Loucy (cell line): ENCODE data around the gene CAMKMT.

Experiments used
- H2AFZ ChIP-seq: fragments of 200-600 bp; sonication (generic); 2 replicates; pipeline ENCODE4 v1.6.0; 2016; ENCODE audit warnings: antibody characterized with exemption, mild to moderate bottlenecking, low read length, moderate library complexity
- H3F3A ChIP-seq: fragments of 200-600 bp; 2 replicates; pipeline ENCODE4 v1.6.0; 2016; ENCODE audit warnings: antibody characterized with exemption, low read depth, mild to moderate bottlenecking
- H3K27me3 ChIP-seq: fragments of 200-600 bp; sonication (generic); 2 replicates; pipeline ENCODE4 v1.6.1; 2014; ENCODE audit warnings: low read length, mild to moderate bottlenecking; ENCODE audit not compliant: insufficient read depth, poor library complexity, severe bottlenecking
- H3K36me3 ChIP-seq: fragments of 200-600 bp; sonication (generic); 2 replicates; pipeline ENCODE4 v1.6.1; 2016; ENCODE audit warnings: low read length; ENCODE audit not compliant: insufficient read depth
- H3K4me1 ChIP-seq: fragments of 200-600 bp; sonication (generic); 2 replicates; pipeline ENCODE4 v1.5.1; 2014; ENCODE audit warnings: low read length, mild to moderate bottlenecking; ENCODE audit not compliant: insufficient read depth, poor library complexity, severe bottlenecking
- H3K4me2 ChIP-seq: fragments of 200-600 bp; sonication (generic); 2 replicates; pipeline ENCODE4 v1.6.0; 2014; ENCODE audit warnings: antibody characterized with exemption, low read length, low read depth, mild to moderate bottlenecking; ENCODE audit not compliant: poor library complexity, severe bottlenecking
- H3K4me3 ChIP-seq: fragments of 200-600 bp; sonication (generic); 2 replicates; pipeline ENCODE4 v1.5.1; 2014; ENCODE audit warnings: low read length, mild to moderate bottlenecking, mixed read lengths; ENCODE audit not compliant: poor library complexity, severe bottlenecking
- H3K79me2 ChIP-seq: fragments of 200-600 bp; sonication (generic); 2 replicates; pipeline ENCODE4 v1.6.1; 2014; ENCODE audit warnings: low read length; ENCODE audit not compliant: insufficient read depth
- H3K9ac ChIP-seq: fragments of 200-600 bp; sonication (generic); 2 replicates; pipeline ENCODE4 v1.6.0; 2014; ENCODE audit warnings: mild to moderate bottlenecking, low read depth, low read length, moderate library complexity; ENCODE audit not compliant: poor library complexity, severe bottlenecking
- H3K9me2 ChIP-seq: fragments of 200-600 bp; sonication (generic); replicated peaks from 2 replicates; pipeline ENCODE4 v1.6.1; 2016; ENCODE audit warnings: low read depth, low read length, mixed read lengths
- H3K9me3 ChIP-seq: fragments of 200-600 bp; sonication (generic); 2 replicates; pipeline ENCODE4 v1.6.1; 2014; ENCODE audit warnings: mild to moderate bottlenecking, antibody characterized with exemption, low read length, low read depth; ENCODE audit not compliant: insufficient read depth
- H4K20me1 ChIP-seq: fragments of 200-600 bp; sonication (generic); 2 replicates; pipeline ENCODE4 v1.6.0; 2014; ENCODE audit warnings: antibody characterized with exemption, low read length, mild to moderate bottlenecking; ENCODE audit not compliant: insufficient read depth, poor library complexity, severe bottlenecking
- CTCF ChIP-seq: fragments of 200-600 bp; sonication (generic); conservative IDR thresholded peaks from 2 replicates; pipeline ENCODE4 v1.5.1; 2014; ENCODE audit warnings: mild to moderate bottlenecking, antibody characterized with exemption, low read length
- EZH2phosphoT487 ChIP-seq: fragments of 200-600 bp; IDR thresholded peaks from 2 replicates; pipeline ENCODE4 v1.6.1; 2018; ENCODE audit warnings: antibody characterized with exemption, mild to moderate bottlenecking, moderate library complexity, borderline replicate concordance

CAMKMT gene

GRCh38 chr2:44620189-44620990 lies 258.6 kb downstream of the CAMKMT start:
- Histone ChIP-seq H3K9me2 (no peaks in the 10 kb centered on the region), H3K4me2 (no peak overlapping the region)

GRCh38 chr2:44623622-44624351 lies 262.0 kb downstream of the CAMKMT start:
- Histone ChIP-seq H3F3A (no peaks in the 10 kb centered on the region), H4K20me1 (no peaks in the 10 kb centered on the region), H3K36me3 (no peaks in the 10 kb centered on the region), H2AFZ (no peak overlapping the region), H3K4me3 (no peak overlapping the region), H3K4me2 (no peak overlapping the region), H3K9me3 (no peaks in the 10 kb centered on the region), H3K27me3 (no peaks in the 10 kb centered on the region), H3K9me2 (no peaks in the 10 kb centered on the region), H3K9ac (no peak overlapping the region), H3K4me1 (no peaks in the 10 kb centered on the region), H3K79me2 (no peaks in the 10 kb centered on the region)
- no peak for TF ChIP-seq CTCF
- TF ChIP-seq EZH2phosphoT487 = no peak

More at GRCh38 chr2:44620189-44620990, 258.6 kb downstream of the CAMKMT start:
- Histone ChIP-seq H2AFZ (no peak overlapping the region), H3K9ac (no peak overlapping the region), H3K4me1 (peaks cover 8% of the 10 kb centered on the region), H3K36me3 (no peaks in the 10 kb centered on the region), H4K20me1 (no peaks in the 10 kb centered on the region), H3K79me2 (no peaks in the 10 kb centered on the region), H3F3A (no peaks in the 10 kb centered on the region), H3K4me3 (no peak overlapping the region), H3K9me3 (no peaks in the 10 kb centered on the region), H3K27me3 (no peaks in the 10 kb centered on the region)
- TF ChIP-seq EZH2phosphoT487 = no peak
- TF ChIP-seq CTCF = peak; percentile 25; the same call in 1 of the 2 replicates

GRCh38 chr2:44628297-44628696 lies 266.6 kb downstream of the CAMKMT start:
- no peak overlapping the region for H2AFZ ChIP-seq
- no peaks in the 10 kb centered on the region for H3K27me3 ChIP-seq
- H3K9ac ChIP-seq = no peak overlapping the region
- H4K20me1 ChIP-seq = no peaks in the 10 kb centered on the region
- no peaks in the 10 kb centered on the region for H3K36me3 ChIP-seq
- no peaks in the 10 kb centered on the region for H3F3A ChIP-seq
- no peak overlapping the region for H3K4me3 ChIP-seq
- TF ChIP-seq CTCF (no peak), EZH2phosphoT487 (no peak)
- H3K9me2 ChIP-seq = no peaks in the 10 kb centered on the region
- no peaks in the 10 kb centered on the region for H3K4me1 ChIP-seq
- H3K79me2 ChIP-seq = no peaks in the 10 kb centered on the region
- H3K4me2 ChIP-seq = no peak overlapping the region
- H3K9me3 ChIP-seq = peaks cover 4% of the 10 kb centered on the region
